ENCODE results near the gene SLC35E1.
"Not testable (repeated sequence)": the region's sequence is repeated elsewhere in the genome, so short reads cannot be mapped to it uniquely, and the experiment has no call there.

SLC35E1 gene

DNA sequence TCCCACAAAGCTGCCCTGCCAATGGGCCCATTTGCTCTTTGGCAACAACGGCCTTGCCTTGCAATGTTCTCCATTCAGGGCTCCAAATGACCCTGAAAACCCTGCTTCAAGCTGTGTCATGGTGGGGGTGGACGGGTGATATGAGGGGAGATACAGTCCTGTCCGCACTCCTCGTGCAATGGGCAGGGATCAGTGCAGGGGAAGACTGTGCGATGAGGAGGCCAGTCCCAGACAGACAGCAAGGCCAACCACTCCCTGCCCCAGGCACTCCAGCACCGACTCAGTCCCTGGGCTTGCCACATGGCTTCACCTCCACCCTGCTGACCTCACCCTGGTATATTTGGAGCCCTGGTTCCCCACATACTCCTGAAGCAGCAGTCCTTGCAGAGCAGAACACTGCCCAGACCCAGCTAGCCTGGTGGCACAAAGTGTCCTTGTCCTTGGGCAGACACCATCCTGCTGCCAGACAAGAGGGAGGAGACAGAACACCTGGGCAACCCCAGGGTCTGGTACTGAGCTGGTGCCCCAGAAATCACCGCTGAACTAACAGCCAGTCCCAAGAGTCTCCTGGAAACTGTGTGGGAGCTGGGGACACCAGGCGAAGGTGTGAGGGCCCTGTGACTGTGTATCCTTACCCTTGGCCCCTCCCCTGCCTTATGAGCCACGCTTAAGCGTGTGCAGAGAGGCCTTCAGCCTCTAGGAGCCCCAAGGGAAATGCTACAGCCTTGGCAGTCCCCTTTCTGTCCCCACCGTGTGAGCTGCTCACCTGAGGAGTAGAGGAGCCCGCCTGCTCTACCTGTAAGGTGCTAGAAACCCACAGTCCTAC lies 9.1 kb upstream of the SLC35E1 start:
- DNase-seq = no peak

GRCh38 chr19:16579381-16579780 lies 7.2 kb upstream of the SLC35E1 start:
- DNase-seq = no peak

GRCh38 chr19:16577531-16577985 lies 5.3 kb upstream of the SLC35E1 start:
- no peak for DNase-seq

DNA sequence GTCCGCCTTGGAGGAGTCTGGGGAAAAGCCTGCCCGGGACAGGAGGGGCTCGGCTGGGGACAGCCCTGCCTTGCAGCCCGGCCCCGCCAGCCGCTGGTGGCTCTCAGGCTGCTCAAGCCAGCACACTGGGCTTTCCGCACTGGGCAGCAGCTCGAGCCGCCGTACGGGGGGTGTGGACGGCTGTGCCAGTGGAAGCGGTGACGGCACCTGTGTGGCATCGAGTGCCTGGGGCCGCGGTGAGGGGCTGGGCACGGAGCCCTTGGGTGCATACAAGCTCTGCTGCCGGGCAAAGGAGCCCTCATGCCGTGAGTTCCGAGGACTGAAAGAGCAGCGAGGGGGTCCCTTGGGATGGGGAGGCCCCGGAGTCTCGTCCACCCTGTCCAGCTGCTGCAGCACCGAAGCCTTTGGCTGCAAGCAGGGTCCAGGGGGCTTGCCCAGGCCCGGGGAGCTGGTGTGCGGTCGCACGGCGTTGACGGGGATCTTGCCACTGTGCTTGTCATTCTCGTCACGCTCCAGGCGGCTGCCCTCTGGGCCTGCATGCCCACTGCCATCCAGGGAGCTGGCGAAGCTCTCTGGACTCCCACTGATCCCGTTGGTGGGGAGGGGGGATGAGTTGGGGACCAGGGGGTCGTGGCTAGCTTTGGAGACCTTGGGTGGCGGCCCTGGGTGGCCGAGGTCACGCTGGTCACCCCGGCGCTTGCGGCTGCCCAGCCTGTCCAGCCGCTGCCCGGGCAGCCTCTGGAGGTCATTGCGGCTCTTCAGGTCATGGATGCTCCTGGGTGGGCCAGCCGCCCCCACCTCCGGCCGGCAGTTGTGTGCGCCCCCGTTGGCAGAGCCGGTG lies 4.7 kb upstream of the SLC35E1 start:
- no peak for DNase-seq

- no peak for DNase-seq
Measured at GRCh38 chr19:16575861-16576689, 3.9 kb upstream of the SLC35E1 start.

DNA sequence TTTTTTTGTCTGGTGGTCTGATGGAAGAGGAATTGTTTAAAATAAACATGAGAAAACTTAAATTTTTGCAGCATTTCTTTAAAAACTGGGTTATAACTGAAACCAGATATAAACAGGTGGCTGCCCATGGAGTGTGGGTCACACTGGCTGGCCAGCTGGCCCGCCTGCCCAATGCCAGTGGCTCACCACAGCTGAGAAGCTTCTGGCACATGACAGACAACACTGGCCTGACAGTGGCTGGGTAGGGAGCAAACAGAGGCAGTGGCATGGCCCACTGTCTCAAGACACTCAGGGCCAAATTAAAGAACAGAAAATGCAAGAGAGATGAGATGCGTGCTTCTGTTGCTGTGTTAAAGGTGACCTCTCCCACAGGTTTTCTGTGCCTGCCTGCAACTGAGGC lies 3.1 kb upstream of the SLC35E1 start:
- no peak for DNase-seq

DNA sequence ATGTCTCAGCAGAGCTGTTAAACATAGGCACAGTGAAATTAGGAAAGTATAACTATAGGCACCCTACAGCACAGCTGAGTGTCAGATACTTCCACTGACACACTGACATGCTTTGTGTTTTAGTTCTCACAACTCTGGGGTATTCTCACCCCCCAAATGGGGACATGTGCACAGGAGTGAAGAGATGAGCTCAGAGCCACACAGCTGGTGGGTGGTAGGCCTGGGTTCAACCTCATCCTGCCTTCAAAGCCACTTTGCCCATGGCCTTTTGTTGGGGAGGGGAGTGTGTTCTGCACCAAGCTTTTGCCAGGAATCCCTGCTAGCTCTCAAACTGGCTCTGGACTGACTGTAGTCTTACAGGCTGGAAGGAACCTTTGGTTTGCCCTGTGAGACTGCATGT lies 1.7 kb upstream of the SLC35E1 start:
- DNase-seq = no peak

DNA sequence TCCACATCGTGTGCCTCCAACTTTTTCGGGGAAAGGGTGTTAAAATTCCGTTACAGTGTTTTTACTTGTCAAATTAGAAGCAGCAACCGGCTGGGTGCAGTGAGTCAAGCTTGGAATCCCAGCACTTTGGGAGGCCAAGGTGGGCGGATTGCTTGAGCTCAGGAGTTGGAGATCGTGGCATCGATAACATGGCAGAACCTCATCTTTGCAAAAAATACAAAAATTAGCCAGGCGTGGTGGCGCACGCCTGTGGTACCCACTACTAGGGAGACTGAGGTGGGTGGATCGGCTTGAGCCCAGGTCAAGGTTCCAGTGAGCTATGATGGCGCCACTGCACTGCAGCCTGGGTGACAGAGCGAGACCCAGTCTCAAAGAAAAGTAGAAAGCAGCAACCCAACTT lies 1.1 kb upstream of the SLC35E1 start:
- no peak for DNase-seq

DNA sequence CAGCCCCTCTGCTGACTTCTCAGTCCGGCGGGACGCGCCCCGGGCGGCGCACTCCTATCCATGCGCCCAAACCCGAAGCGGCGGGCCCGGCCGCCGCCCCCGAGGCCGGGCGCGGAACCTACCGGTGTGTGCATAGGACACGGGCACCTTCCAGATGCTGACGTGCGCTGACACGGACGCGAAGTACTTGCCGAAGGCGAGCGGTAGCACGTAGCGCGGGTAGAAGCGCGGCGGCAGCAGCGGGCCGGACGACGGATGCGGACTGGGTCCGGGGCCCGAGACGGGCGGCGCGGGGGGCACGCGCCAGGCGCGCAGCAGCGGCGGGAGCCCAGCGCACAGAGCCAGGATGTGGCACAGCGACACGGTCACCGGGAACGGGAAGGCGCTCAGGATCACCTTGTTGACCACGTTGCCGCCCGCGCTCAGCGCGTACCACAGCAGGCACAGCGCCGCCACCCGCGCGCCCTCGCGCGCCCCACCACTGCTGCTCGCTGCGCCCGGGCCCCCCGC lies 338 bp downstream of the SLC35E1 start:
- DNase-seq = peak in 2 of 3 experiments; percentile 59 to 70

GRCh38 chr19:16571283-16571682 lies 932 bp downstream of the SLC35E1 start:
- DNase-seq = no peak

- no peak for DNase-seq
Measured at GRCh38 chr19:16569609-16570320, 2.5 kb downstream of the SLC35E1 start.

DNA sequence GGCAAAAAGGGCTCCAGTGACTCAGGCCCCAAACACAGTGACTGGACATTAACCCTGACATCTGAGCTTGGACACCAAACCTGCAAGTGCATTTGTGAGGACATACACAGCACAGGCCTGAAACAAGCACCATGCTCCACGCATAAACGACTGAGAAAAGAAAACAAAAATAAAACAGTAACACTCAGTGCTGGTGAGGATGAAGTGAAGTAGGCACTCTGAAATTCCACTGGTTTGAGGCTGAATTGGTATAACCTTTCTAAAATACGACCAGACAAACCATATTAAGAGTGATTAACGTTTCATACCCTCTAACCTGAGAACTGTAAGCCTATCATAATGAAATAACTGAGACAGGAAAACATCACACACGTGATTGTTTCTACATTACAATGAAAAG lies 5.5 kb downstream of the SLC35E1 start:
- DNase-seq = no peak

DNA sequence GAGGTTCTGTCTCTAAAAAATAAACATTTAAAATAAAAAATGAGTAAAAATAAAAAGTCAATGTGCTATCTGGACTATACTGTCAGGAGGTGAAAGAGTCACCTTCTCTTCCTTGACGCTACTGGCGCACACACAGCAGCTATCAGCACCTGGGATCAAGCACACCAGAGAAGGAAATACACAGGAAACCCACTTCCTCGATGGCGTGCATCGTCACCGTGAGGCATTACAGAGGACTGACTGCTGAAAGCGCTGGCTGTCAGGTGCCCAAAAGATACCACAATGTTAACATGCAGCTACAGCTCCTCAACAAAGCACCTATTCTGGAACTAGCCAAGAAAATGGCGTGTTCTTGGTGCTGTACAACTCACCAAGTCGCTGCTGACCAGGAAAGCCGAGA lies 6.1 kb downstream of the SLC35E1 start:
- DNase-seq = no peak

GRCh38 chr19:16564842-16565241 lies 7.4 kb downstream of the SLC35E1 start:
- DNase-seq = no peak

DNA sequence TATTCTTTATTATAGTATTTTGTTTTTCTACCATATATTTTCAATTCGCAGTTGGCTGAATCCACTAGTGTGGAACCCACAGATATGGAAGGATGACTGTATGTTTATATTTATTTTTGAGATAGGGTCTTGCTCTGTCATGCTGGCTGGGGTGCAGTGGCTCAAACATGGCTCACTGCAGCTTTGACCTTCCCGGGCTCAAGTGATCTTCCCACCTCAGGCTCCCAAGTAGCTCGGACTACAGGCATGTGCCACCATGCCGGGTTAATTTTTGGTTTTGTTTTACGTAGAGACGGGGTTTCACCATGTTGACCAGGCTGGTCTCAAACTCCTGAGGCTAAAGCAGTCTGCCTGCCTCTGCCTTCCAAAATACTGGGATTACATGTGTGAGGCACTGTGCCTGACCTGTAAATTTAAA lies 9.6 kb downstream of the SLC35E1 start:
- no peak for DNase-seq

DNA sequence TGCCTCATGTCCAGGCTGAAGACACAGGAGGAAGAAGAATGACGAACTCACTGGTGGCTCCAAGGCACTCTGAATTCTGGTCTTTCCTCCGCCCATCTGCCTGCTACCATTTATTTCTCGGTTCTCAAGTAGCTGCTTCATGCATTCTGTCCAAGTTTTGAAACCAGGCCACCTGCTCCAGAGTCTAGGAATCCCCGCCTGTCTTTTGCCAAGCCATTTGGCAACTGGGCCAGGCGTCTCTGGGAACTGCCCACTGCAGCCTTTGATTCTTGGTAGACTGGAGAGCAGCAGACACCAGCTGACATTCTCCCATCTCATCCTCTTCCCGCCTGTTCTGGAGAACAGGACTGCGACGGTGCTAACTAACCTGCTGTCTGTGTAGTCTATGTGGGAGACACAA lies 10.8 kb downstream of the SLC35E1 start:
- no peak for DNase-seq

- no peak for DNase-seq
Measured at GRCh38 chr19:16559780-16560276, 12.4 kb downstream of the SLC35E1 start.

DNA sequence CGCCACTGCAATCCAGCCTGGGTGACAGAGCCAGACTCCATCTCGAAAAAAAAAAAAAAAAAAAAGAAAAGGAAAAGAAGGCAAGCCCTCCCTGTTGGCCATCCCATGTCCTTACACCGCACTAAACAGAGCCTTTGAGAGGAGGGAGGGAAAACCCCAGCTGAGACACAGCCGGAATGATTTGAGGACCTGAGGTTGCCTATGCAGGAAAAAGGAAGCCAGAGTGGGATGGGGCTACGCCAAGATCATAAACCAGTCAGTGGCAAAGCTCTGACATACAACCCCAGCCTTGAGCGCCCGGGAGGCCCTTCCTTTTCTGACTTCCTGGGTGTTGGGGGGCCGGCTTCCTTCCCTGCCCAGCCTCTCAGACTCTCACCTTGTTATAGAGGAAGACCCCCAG lies 17.4 kb downstream of the SLC35E1 start:
- DNase-seq = no peak

DNA sequence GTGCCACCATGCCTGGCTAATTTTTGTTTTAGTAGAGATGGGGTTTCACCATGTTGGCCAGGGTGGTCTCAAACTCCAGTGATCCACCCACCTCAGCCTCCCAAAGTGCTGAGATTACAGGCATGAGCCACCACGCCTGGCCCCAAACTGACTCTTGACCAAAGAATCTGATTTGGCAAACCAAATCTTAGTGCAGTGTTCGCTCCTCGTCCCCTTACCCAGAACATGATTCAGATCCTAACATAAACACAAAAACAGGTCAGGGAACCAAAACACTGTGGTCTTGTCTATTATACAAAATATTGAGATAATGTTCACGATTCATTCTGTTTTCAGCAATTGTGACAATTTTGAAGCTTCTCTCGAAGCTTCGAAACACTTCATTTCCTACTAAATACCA lies 20.3 kb downstream of the SLC35E1 start:
- not testable (repeated sequence) for DNase-seq

DNA sequence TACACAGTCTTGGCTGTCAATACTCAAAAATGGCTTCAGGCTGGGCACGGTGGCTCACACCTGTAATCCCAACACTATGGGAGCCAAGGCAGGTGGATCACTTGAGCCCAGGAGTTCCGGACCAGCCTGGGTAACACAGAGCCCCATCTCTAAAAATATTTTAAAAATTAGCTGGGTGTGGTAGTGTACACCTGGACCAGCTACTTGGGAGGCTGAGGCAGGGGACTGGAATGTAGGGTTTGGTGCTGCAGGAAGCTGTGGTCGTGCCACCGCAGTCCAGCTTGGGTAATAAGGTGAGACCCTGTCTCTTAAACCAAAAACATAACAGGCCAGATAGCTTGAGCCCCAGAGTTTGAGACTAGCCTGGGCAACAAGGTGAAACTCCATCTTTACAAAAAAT lies 23.3 kb downstream of the SLC35E1 start:
- DNase-seq = no peak

GRCh38 chr19:16544473-16545231 lies 27.6 kb downstream of the SLC35E1 start:
- DNase-seq = no peak

Measured in NCI-H1417 (cell line).